Measurements from ENCODE around the gene GBX2. TPM values are rescaled to one million over a fixed set of nuclear protein-coding genes. Genes with fewer than 3 reads are reported as not detected.

The GBX2 gene
- total RNA-seq, 4 donors from 2014 or later: 0.13 TPM; not detected in 3

DNA sequence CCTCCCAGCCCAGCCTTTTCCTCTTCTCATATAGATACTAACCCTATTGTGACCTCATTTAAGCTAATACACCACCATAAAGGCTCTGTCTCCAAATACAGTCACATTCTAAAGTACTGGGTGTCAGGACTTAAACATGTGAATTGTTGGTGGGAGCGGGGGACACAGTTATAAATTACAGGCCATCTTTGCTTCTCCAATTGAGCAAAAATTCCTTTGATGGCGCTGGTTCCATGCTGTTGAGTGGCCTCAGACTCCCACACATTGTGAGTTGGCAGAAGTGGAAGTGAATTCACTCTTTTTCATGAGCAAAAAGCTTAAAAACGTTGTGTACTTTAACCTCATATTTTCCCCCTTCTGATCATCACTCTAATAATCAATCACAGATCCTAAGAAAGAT, 46.0 kb downstream of the GBX2 start:
- WGBS, 2 donors: 79 to 84% methylated on average over 3 of the region's 3 CpGs
- no peak overlapping the region for H3K4me3 ChIP-seq (ENCODE audit: low read depth, poor library complexity, severe bottlenecking)
- intact Hi-C loops (cut with DNase I; ENCODE audit: low total_unique reads): no loop called here
- TF ChIP-seq POLR2A (IDR thresholded peaks at IDR 0.05): no peak
- TF ChIP-seq, protein P1, sequence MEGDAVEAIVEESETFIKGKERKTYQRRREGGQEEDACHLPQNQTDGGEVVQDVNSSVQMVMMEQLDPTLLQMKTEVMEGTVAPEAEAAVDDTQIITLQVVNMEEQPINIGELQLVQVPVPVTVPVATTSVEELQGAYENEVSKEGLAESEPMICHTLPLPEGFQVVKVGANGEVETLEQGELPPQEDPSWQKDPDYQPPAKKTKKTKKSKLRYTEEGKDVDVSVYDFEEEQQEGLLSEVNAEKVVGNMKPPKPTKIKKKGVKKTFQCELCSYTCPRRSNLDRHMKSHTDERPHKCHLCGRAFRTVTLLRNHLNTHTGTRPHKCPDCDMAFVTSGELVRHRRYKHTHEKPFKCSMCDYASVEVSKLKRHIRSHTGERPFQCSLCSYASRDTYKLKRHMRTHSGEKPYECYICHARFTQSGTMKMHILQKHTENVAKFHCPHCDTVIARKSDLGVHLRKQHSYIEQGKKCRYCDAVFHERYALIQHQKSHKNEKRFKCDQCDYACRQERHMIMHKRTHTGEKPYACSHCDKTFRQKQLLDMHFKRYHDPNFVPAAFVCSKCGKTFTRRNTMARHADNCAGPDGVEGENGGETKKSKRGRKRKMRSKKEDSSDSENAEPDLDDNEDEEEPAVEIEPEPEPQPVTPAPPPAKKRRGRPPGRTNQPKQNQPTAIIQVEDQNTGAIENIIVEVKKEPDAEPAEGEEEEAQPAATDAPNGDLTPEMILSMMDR (IDR thresholded peaks at IDR 0.05): no peak
- DNase-seq (ENCODE audit: low spot score in 2 of 2): no peak

DNA sequence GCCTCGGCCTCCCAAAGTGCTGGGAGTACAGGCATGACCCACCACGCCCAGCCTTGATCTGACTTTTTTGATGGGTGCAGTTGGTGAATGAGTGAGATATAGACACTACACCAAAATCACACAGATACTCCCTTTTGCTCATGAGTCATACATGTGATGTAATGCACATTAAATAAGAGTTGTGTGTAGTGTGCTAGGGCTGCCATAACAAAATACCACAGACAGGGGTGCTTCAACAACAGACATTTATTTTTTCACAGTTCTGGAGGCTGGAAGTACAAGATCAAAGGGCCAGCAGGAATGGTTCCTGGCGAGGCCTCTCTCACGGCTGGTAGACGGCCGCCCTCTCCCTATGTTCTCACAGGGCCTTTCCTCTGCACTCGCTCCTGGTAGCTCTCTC, 46.6 kb downstream of the GBX2 start:
- intact Hi-C loops (cut with DNase I; ENCODE audit: low total_unique reads): no loop called here
- no peak overlapping the region for H3K4me3 ChIP-seq (ENCODE audit: low read depth, poor library complexity, severe bottlenecking)
- no peak for TF ChIP-seq POLR2A (IDR thresholded peaks at IDR 0.05)
- TF ChIP-seq, protein P1 (IDR thresholded peaks at IDR 0.05): no peak
- DNase-seq (ENCODE audit: low spot score in 2 of 2): no peak
- WGBS, 2 donors: 96 to 97% methylated on average over 7 of the region's 7 CpGs

DNA sequence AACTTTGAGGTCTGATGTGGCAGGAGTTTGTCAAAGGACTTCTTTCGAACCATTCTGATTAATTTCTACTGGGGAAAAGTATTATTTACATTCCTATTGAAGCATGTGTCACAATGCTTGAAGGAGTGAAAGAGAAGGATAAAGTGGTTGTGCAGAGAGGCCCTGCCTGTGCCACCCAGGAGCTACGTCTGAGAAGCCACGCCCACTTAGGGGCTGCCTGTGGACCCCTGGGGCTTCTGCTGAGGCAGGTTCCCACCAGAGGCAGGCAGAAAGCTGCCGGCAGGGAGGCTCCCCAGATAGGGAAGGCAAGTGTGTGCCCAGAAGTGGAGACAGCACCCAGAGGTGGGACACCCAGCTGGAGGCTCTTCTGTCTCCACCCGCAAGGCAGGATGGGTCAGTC, 47.4 kb downstream of the GBX2 start:
- TF ChIP-seq, protein P1 (IDR thresholded peaks at IDR 0.05): no peak
- TF ChIP-seq POLR2A (IDR thresholded peaks at IDR 0.05): no peak
- intact Hi-C loops (cut with DNase I; ENCODE audit: low total_unique reads): no loop called here
- no peak overlapping the region for H3K4me3 ChIP-seq (ENCODE audit: low read depth, poor library complexity, severe bottlenecking)
- DNase-seq (ENCODE audit: low spot score in 2 of 2): no peak
- 78 to 88% methylated on average over 5 of the region's 5 CpGs for WGBS, 2 donors

DNA sequence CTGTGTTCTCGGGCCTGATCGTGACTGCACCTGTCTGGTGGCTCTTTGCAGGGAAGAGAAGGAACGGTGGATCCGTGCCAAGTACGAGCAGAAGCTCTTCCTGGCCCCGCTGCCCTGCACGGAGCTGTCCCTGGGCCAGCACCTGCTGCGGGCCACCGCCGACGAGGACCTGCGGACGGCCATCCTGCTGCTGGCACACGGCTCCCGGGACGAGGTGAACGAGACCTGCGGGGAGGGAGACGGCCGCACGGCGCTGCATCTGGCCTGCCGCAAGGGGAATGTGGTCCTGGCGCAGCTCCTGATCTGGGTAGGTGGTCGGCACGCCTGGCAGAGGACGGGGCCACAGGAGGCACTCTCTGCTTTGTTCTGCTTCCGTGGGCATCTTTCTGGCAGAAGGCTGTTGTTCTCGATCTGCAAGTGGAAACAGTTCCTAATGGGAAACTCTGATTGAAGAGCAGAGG, 48.0 kb downstream of the GBX2 start:
- H3K4me3 ChIP-seq (ENCODE audit: low read depth, poor library complexity, severe bottlenecking): no peak overlapping the region
- TF ChIP-seq, protein P1 (IDR thresholded peaks at IDR 0.05): no peak
- no peak for TF ChIP-seq POLR2A (IDR thresholded peaks at IDR 0.05)
- intact Hi-C loops (cut with DNase I; ENCODE audit: low total_unique reads): no loop called here
- 85 to 91% methylated on average over 26 to 29 of the region's 29 CpGs for WGBS, 2 donors
- no peak for DNase-seq (ENCODE audit: low spot score in 2 of 2)

DNA sequence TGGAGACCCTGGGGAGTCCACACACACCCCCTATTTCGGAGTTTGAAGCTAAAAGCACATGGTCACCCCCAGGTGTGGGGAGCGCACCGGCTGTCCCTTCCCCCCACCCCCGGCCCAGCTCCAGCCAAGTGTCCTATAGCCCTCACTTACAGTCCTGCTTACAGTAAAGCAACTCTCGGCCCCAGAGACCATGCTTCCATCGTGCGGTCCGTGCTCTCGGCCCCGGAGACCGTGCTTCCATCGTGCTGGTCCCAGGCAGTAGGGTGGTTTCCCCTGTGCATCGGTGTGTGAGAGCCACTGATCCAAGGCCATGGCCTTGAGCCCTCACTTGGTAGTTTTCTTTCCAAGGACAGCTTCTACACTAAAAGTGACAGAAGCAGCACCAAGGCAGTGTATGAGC, 48.7 kb downstream of the GBX2 start:
- TF ChIP-seq POLR2A (IDR thresholded peaks at IDR 0.05): no peak
- TF ChIP-seq, protein P1 (IDR thresholded peaks at IDR 0.05): no peak
- H3K4me3 ChIP-seq (ENCODE audit: low read depth, poor library complexity, severe bottlenecking): no peak overlapping the region
- DNase-seq (ENCODE audit: low spot score in 2 of 2): no peak
- intact Hi-C loops (cut with DNase I; ENCODE audit: low total_unique reads): no loop called here
- WGBS, 2 donors: 88 to 89% methylated on average over 12 of the region's 13 CpGs

DNA sequence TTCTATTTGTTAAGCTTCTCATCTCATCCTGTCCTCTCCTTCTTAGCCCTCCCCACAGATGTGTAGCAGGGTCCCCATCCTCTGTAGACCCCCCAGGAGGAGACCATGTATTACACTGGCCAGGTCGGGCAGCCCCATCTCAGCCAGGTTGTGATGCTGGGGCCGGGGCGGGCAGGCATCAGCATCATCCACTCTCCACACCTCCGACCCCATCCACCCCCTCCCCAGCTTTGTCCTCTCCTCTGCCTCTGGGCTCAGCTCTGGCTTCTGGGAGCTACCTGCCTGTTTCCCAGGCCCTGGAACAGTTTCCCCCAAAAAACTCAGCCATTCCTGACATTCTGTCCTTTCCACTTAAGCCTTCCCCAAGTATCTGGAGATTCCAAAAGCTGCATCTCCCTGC, 49.2 kb downstream of the GBX2 start:
- DNase-seq (ENCODE audit: low spot score in 2 of 2): no peak
- 97 to 99% methylated on average over 4 of the region's 4 CpGs for WGBS, 2 donors
- TF ChIP-seq POLR2A (IDR thresholded peaks at IDR 0.05): no peak
- TF ChIP-seq, protein P1 (IDR thresholded peaks at IDR 0.05): no peak
- no peak overlapping the region for H3K4me3 ChIP-seq (ENCODE audit: low read depth, poor library complexity, severe bottlenecking)
- intact Hi-C loops (cut with DNase I; ENCODE audit: low total_unique reads): no loop called here

Data from lower leg skin (tissue), 4 donors.